Prostate gland (tissue), 2 donors: ENCODE measurements around the gene GPRC5B.

Experiments used
- CTCF ChIP-seq, 4 experiments: fragments of 200-600 bp in 2 of 4; fragments of 450-650 bp in 2 of 4; sonication (generic) in 2 of 4; IDR thresholded peaks; 1 replicate in 3 of 4; 2 replicates in 1 of 4; pipeline ENCODE4 v1.5.1; 2016 to 2019; ENCODE audit warnings: antibody characterized with exemption in 4 of 4, mild to moderate bottlenecking in 2 of 4, moderate library complexity in 2 of 4
- POLR2A ChIP-seq: fragments of 450-650 bp; IDR thresholded peaks from one replicate; pipeline ENCODE4 v1.6.1; 2016; ENCODE audit warnings: antibody characterized with exemption, mild to moderate bottlenecking

GRCh38 chr16:19933740-19934139, 49.1 kb upstream of the GPRC5B start:
- TF ChIP-seq POLR2A, result no peak
- TF ChIP-seq CTCF (IDR thresholded peaks at IDR 0.05), result no peak
